HG03196 (cell line): ENCODE measurements around the gene MRPL53.

Source experiments
- ATAC-seq: cut with Tn5 transposase; IDR thresholded peaks from one replicate; pipeline ENCODE4 v1.9.1; 2021; ENCODE audit not compliant: unreplicated experiment

The MRPL53 gene

GRCh38 chr2:74429487-74430451, 42.7 kb downstream of the MRPL53 start:
- no peak for ATAC-seq

GRCh38 chr2:74428675-74429074, 43.8 kb downstream of the MRPL53 start:
- ATAC-seq = no peak

- ATAC-seq = no peak
Observed at GRCh38 chr2:74427551-74427950, 44.9 kb downstream of the MRPL53 start.

GRCh38 chr2:74426181-74426758, 46.2 kb downstream of the MRPL53 start:
- ATAC-seq = no peak

GRCh38 chr2:74425523-74425922, 47.0 kb downstream of the MRPL53 start:
- ATAC-seq = no peak

- no peak for ATAC-seq
Observed at GRCh38 chr2:74424995-74425406, 47.5 kb downstream of the MRPL53 start.

- ATAC-seq = no peak
Observed at GRCh38 chr2:74424139-74424992, 48.1 kb downstream of the MRPL53 start.

GRCh38 chr2:74423231-74424095, 49.0 kb downstream of the MRPL53 start:
- no peak for ATAC-seq
